ENCODE data around the gene GEMIN4. TPM values are rescaled to one million over a fixed set of nuclear protein-coding genes. Genes with fewer than 3 reads are reported as not detected.
"Not testable (repeated sequence)": the region's sequence is repeated elsewhere in the genome, so short reads cannot be mapped to it uniquely, and the experiment has no call there.

Gene GEMIN4
- total and polyA plus RNA-seq, 9 donors, result 9.8 to 19.6 (median 14.8) TPM

GRCh38 chr17:784143-784542 lies 32.1 kb upstream of the GEMIN4 start:
- 87% methylated on average over 3 of the region's 3 CpGs for WGBS (ENCODE audit: insufficient coverage)
- H3K27ac ChIP-seq (ENCODE audit: low read length), result no peak overlapping the region
- H3K4me1 ChIP-seq (ENCODE audit: control insufficient read depth, insufficient read depth, low read length), result peaks cover 14% of the 10 kb centered on the region
- DNase-seq, result no peak
- no peaks in the 10 kb centered on the region for H3K27me3 ChIP-seq (ENCODE audit: control insufficient read depth, insufficient read depth, low read length)
- no peak overlapping the region for H3K4me3 ChIP-seq (ENCODE audit: low read length)
- H3K9me3 ChIP-seq (replicated peaks; ENCODE audit: control insufficient read depth, low read depth, low read length), result no peaks in the 10 kb centered on the region
- peaks cover 25% of the 10 kb centered on the region for H3K36me3 ChIP-seq (ENCODE audit: control insufficient read depth, insufficient read depth, low read length)

- under 1% methylated on average over 82 of the region's 87 CpGs for WGBS (ENCODE audit: insufficient coverage)
- Histone ChIP-seq H3K9me3 (replicated peaks; ENCODE audit: control insufficient read depth, low read depth, low read length) (no peaks in the 10 kb centered on the region), H3K4me1 (ENCODE audit: control insufficient read depth, insufficient read depth, low read length) (peaks cover 14% of the 10 kb centered on the region), H3K27me3 (ENCODE audit: control insufficient read depth, insufficient read depth, low read length) (no peaks in the 10 kb centered on the region), H3K27ac (ENCODE audit: low read length) (peak within 1 kb of the TSS; percentile 86), H3K4me3 (ENCODE audit: low read length) (peak within 1 kb of the TSS; percentile 99), H3K36me3 (ENCODE audit: control insufficient read depth, insufficient read depth, low read length) (peaks cover 29% of the 10 kb centered on the region)
- peak; percentile 96 for DNase-seq
These were observed 30.0 kb upstream of the GEMIN4 start, which contains the start of the genes GLOD4 and MRM3 for GRCh38 chr17:781805-782731. GLOD4 (minus strand) TSS chr17:782280; CDS start chr17:782255, 25 bp downstream. MRM3 (plus strand) TSS chr17:782353; CDS start chr17:782379, 26 bp downstream.

GRCh38 chr17:778096-778495 lies 26.0 kb upstream of the GEMIN4 start:
- H3K4me3 ChIP-seq (ENCODE audit: low read length), result no peak overlapping the region
- H3K36me3 ChIP-seq (ENCODE audit: control insufficient read depth, insufficient read depth, low read length), result peaks cover 54% of the 10 kb centered on the region
- H3K9me3 ChIP-seq (replicated peaks; ENCODE audit: control insufficient read depth, low read depth, low read length), result no peaks in the 10 kb centered on the region

GRCh38 chr17:774313-774584 lies 22.2 kb upstream of the GEMIN4 start:
- 90% methylated on average over 3 of the region's 5 CpGs for WGBS (ENCODE audit: insufficient coverage)
- no peak overlapping the region for H3K4me3 ChIP-seq (ENCODE audit: low read length)
- H3K9me3 ChIP-seq (replicated peaks; ENCODE audit: control insufficient read depth, low read depth, low read length), result no peaks in the 10 kb centered on the region
- peaks cover 72% of the 10 kb centered on the region for H3K36me3 ChIP-seq (ENCODE audit: control insufficient read depth, insufficient read depth, low read length)
- no peak overlapping the region for H3K27ac ChIP-seq (ENCODE audit: low read length)
- no peaks in the 10 kb centered on the region for H3K27me3 ChIP-seq (ENCODE audit: control insufficient read depth, insufficient read depth, low read length)
- no peak for DNase-seq
- no peaks in the 10 kb centered on the region for H3K4me1 ChIP-seq (ENCODE audit: control insufficient read depth, insufficient read depth, low read length)

More at GRCh38 chr17:778096-778495, 26.0 kb upstream of the GEMIN4 start:
- Histone ChIP-seq H3K27ac (ENCODE audit: low read length) (no peak overlapping the region), H3K4me1 (ENCODE audit: control insufficient read depth, insufficient read depth, low read length) (peaks cover 10% of the 10 kb centered on the region), H3K27me3 (ENCODE audit: control insufficient read depth, insufficient read depth, low read length) (no peaks in the 10 kb centered on the region)
- no peak for DNase-seq
- WGBS (ENCODE audit: insufficient coverage), result 88% methylated on average over 6 of the region's 11 CpGs

- Histone ChIP-seq H3K27me3 (ENCODE audit: control insufficient read depth, insufficient read depth, low read length) (no peaks in the 10 kb centered on the region), H3K4me3 (ENCODE audit: low read length) (no peak overlapping the region), H3K36me3 (ENCODE audit: control insufficient read depth, insufficient read depth, low read length) (peaks cover 74% of the 10 kb centered on the region), H3K4me1 (ENCODE audit: control insufficient read depth, insufficient read depth, low read length) (no peaks in the 10 kb centered on the region), H3K9me3 (replicated peaks; ENCODE audit: control insufficient read depth, low read depth, low read length) (no peaks in the 10 kb centered on the region), H3K27ac (ENCODE audit: low read length) (no peak overlapping the region)
- WGBS (ENCODE audit: insufficient coverage), result 73% methylated on average over 10 of the region's 14 CpGs
- DNase-seq, result no peak
These were observed 21.6 kb upstream of the GEMIN4 start for GRCh38 chr17:773467-774312.

- Histone ChIP-seq H3K27ac (ENCODE audit: low read length) (no peak overlapping the region), H3K27me3 (ENCODE audit: control insufficient read depth, insufficient read depth, low read length) (no peaks in the 10 kb centered on the region), H3K36me3 (ENCODE audit: control insufficient read depth, insufficient read depth, low read length) (peaks cover 71% of the 10 kb centered on the region), H3K9me3 (replicated peaks; ENCODE audit: control insufficient read depth, low read depth, low read length) (no peaks in the 10 kb centered on the region), H3K4me1 (ENCODE audit: control insufficient read depth, insufficient read depth, low read length) (no peaks in the 10 kb centered on the region), H3K4me3 (ENCODE audit: low read length) (no peak overlapping the region)
- DNase-seq, result no peak
- no CpG with 5 or more reads among the region's 5 CpGs for WGBS (ENCODE audit: insufficient coverage)
These were observed 21.0 kb upstream of the GEMIN4 start for GRCh38 chr17:773016-773415.

GRCh38 chr17:767076-767475 lies 15.0 kb upstream of the GEMIN4 start:
- Histone ChIP-seq H3K4me3 (ENCODE audit: low read length) (no peak overlapping the region), H3K36me3 (ENCODE audit: control insufficient read depth, insufficient read depth, low read length) (peaks cover 55% of the 10 kb centered on the region), H3K27ac (ENCODE audit: low read length) (no peak overlapping the region), H3K27me3 (ENCODE audit: control insufficient read depth, insufficient read depth, low read length) (no peaks in the 10 kb centered on the region), H3K9me3 (replicated peaks; ENCODE audit: control insufficient read depth, low read depth, low read length) (no peaks in the 10 kb centered on the region), H3K4me1 (ENCODE audit: control insufficient read depth, insufficient read depth, low read length) (no peaks in the 10 kb centered on the region)
- DNase-seq, result no peak
- 93% methylated on average over 1 of the region's 3 CpGs for WGBS (ENCODE audit: insufficient coverage)

GRCh38 chr17:760371-760770 lies 8.3 kb upstream of the GEMIN4 start:
- Histone ChIP-seq H3K27me3 (ENCODE audit: control insufficient read depth, insufficient read depth, low read length) (no peaks in the 10 kb centered on the region), H3K27ac (ENCODE audit: low read length) (no peak overlapping the region), H3K4me1 (ENCODE audit: control insufficient read depth, insufficient read depth, low read length) (no peaks in the 10 kb centered on the region), H3K9me3 (replicated peaks; ENCODE audit: control insufficient read depth, low read depth, low read length) (no peaks in the 10 kb centered on the region), H3K36me3 (ENCODE audit: control insufficient read depth, insufficient read depth, low read length) (peaks cover 39% of the 10 kb centered on the region), H3K4me3 (ENCODE audit: low read length) (no peak overlapping the region)
- WGBS (ENCODE audit: insufficient coverage), result 93% methylated on average over 9 of the region's 9 CpGs
- no peak for DNase-seq

GRCh38 chr17:759964-760363 lies 7.9 kb upstream of the GEMIN4 start:
- DNase-seq, result no peak
- Histone ChIP-seq H3K4me3 (ENCODE audit: low read length) (no peak overlapping the region), H3K36me3 (ENCODE audit: control insufficient read depth, insufficient read depth, low read length) (peaks cover 35% of the 10 kb centered on the region), H3K27ac (ENCODE audit: low read length) (no peak overlapping the region), H3K9me3 (replicated peaks; ENCODE audit: control insufficient read depth, low read depth, low read length) (no peaks in the 10 kb centered on the region), H3K4me1 (ENCODE audit: control insufficient read depth, insufficient read depth, low read length) (no peaks in the 10 kb centered on the region), H3K27me3 (ENCODE audit: control insufficient read depth, insufficient read depth, low read length) (no peaks in the 10 kb centered on the region)
- WGBS (ENCODE audit: insufficient coverage), result 93% methylated on average over 3 of the region's 5 CpGs

- H3K27ac ChIP-seq (ENCODE audit: low read length); H3K27me3 ChIP-seq (ENCODE audit: control insufficient read depth, insufficient read depth, low read length); H3K4me3 ChIP-seq (ENCODE audit: low read length); DNase-seq; H3K9me3 ChIP-seq (replicated peaks; ENCODE audit: control insufficient read depth, low read depth, low read length): not testable (repeated sequence)
- 67% methylated on average over 6 of the region's 15 CpGs for WGBS (ENCODE audit: insufficient coverage)
- H3K4me1 ChIP-seq (ENCODE audit: control insufficient read depth, insufficient read depth, low read length), result peaks cover 10% of the 10 kb centered on the region
- peaks cover 27% of the 10 kb centered on the region for H3K36me3 ChIP-seq (ENCODE audit: control insufficient read depth, insufficient read depth, low read length)
These were observed 4.0 kb upstream of the GEMIN4 start for GRCh38 chr17:756010-756567.

Data from muscle of leg (tissue), 11 donors.